Stimulated activated CD8-positive, alpha-beta memory T cell treated with anti-CD3 and anti-CD28 coated beads, Interleukin-7, amount 100 ng/mL, for 24 hours (primary cell): ENCODE data around the gene SNRNP35.
"Not testable (repeated sequence)": the region's sequence is repeated elsewhere in the genome, so short reads cannot be mapped to it uniquely, and the experiment has no call there.

Experiments used
- DNase-seq: peaks from one replicate; pipeline ENCODE4 v3.0.0-alpha.2; 2020; ENCODE audit warnings: low read depth

SNRNP35 gene

GRCh38 chr12:123449249-123449733 lies 8.6 kb upstream of the SNRNP35 start:
- DNase-seq: no peak

DNA sequence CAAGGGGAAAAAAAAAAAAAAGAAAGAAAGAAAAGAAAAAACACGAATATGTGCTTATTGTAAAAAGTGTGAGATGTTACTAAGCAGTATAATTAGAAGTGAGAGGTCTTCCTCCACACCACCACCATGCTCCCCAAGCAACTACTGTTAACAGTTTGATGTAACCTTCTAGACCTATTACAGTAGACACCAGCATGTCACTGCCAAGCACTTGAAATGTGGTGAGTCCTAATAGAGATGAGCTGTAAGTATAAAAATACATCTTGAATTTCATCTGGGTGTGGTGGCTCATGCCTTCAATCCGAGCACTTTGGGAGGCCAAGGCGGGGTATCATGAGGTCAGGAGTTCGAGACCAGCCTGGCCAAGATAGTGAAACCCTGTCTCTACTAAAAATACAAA lies 8.1 kb upstream of the SNRNP35 start:
- DNase-seq: no peak

GRCh38 chr12:123450636-123451035 lies 7.3 kb upstream of the SNRNP35 start:
- DNase-seq: no peak

DNA sequence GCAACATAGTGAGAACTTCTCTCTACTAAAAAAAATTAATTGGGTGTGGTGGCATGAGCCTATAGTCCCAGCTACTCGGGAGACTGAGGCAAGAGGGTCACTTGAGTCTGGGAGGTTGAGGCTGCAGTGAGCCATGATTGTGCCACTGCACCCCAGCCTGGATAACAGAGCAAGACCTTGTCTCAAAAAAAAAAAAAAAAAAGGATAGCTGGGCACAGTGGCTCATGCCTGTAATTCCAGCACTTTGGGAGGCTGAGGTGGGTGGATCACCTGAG lies 5.7 kb upstream of the SNRNP35 start:
- not testable (repeated sequence) for DNase-seq

- no peak for DNase-seq
Measured at GRCh38 chr12:123453165-123453564, 4.8 kb upstream of the SNRNP35 start.

- DNase-seq: not testable (repeated sequence)
Measured at GRCh38 chr12:123463174-123463573, 5.2 kb downstream of the SNRNP35 start.

DNA sequence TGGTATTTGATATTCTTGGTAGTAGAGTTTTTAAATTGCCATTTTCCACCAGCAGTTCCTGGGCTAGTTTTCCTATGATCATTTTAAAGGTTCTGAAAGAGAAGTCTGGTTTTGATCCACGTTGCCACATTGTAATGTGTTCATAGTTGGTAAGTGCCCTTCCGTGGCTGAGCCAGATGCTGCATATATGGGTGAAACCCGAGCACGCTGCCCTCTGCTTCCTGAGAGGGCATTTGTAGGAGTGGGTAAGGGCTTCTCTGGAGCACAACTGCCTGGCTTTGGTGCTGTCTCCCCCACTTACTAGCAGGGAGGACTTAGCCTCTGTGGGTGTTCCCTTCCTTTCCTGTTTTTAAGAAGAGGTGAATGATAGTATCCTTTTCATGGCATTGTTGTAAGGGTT lies 7.1 kb downstream of the SNRNP35 start:
- DNase-seq: no peak

DNA sequence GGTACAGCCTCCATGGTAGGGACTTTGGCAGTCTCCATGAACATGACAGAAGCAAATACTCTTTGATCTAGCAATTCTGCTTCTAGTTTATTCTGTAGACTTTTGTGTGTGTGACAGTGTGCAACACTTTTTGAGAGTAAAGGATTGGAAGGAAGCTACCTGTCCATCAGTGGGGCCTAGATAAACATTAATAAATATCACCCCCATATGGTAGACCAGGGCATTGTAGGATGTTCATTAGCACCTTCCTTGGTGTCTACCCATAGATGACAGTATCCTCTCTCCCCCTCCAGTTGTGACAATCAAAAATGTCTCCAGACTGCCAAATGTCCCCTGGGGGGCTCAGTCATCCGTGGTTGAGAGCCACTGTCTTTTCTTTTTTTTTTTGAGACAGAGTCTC lies 10.8 kb downstream of the SNRNP35 start:
- DNase-seq: no peak

- DNase-seq: no peak
Measured at GRCh38 chr12:123469978-123470377, 12.0 kb downstream of the SNRNP35 start.

- no peak for DNase-seq
Measured at GRCh38 chr12:123471374-123472068, 13.6 kb downstream of the SNRNP35 start.

- DNase-seq: no peak
Measured at GRCh38 chr12:123472438-123472849, 14.5 kb downstream of the SNRNP35 start.

DNA sequence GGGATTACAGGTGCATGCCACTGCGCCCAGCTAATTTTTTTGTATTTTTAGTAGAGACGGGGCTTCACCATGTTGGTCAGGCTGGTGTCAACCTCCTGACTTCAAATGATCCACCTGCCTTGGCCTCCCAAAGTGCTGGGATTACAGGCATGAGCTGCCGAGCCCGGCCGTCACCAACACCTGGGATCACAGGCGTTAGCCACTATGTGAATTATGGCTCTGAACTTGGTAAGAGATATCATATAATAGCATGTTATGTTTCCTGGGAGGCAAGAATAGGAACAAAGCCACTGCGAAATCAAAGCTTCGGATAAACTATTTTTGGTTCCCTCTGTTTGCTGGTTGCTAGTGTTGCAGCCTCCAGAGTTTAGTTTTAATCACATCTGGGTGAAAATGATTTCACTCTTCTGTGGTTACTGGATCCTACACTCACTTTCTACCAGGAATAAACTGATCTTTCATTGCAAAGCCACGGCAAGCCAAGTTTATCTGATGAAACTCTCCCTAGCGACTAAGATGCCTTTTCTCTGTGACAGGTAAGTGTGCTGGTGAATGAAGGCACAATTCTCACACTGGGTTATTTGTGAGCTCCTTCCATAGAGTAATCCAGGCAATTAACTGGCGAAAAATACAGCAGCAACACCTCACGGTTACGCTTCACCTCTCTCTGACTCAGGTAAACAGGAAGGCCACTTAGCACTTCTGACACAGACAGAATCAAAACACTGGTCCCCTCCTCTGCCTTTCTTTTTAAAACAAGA lies 16.7 kb downstream of the SNRNP35 start:
- DNase-seq: no peak

DNA sequence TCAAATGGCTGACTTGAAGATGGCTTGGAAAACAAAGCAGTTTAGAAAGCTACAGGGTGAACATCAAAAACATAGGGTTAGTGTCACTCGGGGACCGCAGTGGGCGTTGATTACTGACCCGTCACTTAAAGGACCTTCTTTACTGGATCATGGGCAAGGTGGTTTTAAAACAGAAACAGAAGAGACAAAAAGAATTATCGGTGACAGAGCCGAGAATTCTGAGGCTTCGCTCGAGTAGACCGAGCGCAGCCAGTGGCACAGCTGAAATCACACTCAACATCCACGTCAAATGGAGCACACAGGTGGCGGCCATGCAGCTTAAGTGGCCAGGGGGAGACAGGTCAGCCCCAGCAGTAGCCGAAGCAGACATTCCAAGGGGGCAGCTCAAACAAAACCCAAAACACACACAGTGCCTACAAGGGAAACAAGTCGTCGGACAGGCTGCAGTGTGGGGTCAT lies 17.3 kb downstream of the SNRNP35 start:
- DNase-seq: no peak

DNA sequence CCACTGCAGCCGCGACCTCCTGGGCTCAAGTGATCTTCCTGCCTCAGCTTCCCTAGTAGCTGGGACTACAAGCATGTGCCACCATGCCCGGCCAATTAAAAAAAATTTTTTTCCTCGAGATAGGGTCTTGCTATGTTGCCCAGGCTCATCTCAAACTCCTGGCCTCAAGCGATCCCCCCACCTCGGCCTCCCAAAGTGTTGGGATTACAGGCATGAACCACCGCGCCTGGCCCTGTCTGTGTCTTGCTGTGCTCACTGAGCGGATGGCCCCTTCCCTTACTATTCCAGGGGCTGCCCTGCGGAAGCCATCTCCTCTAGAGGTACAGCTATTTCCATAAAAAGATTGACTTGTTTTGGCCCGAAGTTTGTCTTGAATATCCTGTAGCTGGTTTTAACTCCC lies 20.1 kb downstream of the SNRNP35 start:
- DNase-seq: no peak

- no peak for DNase-seq
Measured at GRCh38 chr12:123478762-123479161, 20.8 kb downstream of the SNRNP35 start.

DNA sequence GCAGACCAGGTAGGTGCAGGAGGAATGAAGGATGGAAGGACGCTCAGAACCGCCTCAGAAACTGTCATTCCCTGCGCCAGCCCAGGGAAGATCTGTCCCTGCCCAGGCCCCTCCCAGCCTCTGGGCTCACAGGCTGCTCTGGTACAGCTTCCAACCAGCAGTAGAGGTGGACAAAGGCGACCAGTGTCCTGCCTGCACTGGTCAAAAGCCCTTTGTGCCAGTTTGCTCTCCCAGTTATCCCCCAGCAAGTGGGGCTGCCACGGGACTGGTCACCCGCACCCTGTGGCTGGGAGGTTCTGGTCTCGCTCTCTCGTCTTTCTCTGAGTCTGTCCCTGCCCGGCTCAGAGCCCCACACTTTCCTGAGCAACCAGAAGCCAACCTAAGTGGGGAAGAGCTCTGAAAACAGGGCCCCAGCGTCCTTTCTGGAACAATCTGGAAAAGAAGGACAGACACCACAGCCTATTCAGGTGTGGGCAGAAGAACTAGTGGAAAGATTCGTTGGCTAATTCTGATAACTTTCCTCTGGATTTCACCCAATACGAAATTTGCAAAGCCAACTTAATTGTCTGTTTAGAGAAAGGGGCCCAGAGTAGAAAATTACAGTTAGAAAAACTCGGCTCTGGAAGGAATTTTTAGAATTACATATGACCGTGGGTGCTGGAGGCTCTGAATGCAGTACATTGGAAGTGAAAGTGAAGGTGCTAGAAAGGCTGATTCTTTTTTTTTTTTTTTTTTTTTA lies 21.7 kb downstream of the SNRNP35 start:
- no peak for DNase-seq

- not testable (repeated sequence) for DNase-seq
Measured at GRCh38 chr12:123481251-123481650, 23.3 kb downstream of the SNRNP35 start.

GRCh38 chr12:123482876-123483275 lies 24.9 kb downstream of the SNRNP35 start:
- DNase-seq: no peak

DNA sequence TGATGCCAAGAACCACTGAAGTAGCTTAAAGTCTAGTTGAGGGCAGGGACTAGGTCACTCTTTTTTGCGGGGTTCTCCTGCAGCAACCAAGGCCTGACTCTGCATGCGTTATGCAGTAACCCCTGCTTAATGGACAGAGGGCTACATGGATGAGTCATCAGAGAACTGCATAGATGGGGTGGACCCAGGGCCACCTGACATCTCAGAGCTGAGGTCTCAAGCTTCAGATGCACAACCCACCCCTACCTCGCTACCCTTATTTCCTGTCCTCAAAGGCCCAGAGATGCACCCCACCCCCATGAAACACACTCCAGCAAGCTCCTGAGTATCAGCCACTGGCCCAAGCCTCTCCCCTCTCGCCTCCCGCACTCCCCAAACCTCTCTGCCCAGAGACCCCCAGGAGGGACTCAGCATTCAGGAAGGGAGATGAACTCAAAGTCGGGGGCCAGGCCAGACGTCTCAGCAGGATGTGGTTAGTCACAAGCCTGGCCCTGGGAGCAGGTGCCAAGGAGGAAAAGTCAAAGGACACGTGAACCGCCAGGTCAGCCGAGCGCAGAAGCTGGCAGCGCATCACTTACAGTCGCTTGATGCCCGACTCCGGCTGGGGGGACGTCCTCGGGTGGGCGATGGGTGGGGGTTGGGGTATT lies 25.8 kb downstream of the SNRNP35 start:
- no peak for DNase-seq

DNA sequence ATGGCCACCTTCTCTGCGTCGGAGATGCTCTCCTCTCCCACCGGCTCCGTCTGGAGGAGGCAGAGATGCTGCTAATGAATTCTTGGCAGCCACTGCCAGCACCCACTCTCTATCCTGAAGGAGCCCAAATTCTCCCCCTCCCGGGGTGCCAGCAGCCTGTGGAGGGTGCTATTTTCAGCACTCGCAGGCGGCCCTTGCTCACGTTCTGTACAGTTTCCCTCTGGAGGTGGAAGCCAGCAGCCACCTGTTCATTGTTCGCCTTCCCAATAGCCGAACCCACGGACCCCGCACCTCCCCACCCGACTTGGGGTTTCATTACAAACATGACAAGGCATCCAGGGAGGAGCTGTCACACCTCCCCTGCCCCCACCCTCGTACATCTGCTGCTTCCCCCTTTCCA lies 27.8 kb downstream of the SNRNP35 start:
- no peak for DNase-seq

DNA sequence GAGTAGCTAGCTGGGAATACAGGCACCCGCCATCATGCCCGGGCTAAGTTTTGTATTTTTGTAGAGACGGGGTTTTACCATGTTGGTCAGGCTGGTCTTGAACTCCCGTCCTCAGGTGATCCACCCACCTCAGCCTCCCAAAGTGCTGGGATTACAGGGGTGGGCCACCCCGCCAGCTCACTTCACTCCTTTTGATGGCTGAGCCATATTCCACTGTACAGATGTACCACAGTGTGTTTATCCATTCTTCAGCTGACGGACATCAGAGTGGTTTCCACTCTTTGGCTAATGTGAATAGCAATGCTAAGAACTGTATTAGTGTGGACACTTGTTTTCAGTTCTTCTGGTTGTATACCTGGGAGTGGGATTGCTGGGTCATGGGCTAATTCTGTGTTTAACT lies 29.5 kb downstream of the SNRNP35 start:
- DNase-seq: no peak

GRCh38 chr12:123488539-123489230 lies 30.7 kb downstream of the SNRNP35 start:
- no peak for DNase-seq
